ENCODE data around the gene SLC22A16. TPM values are rescaled to one million over a fixed set of nuclear protein-coding genes. Genes with fewer than 3 reads are reported as not detected.

Gene SLC22A16
- total RNA-seq, 4 donors from 2014 or later = not detected

- intact Hi-C loops (cut with DNase I; ENCODE audit: low total_unique reads) = no loop called here
- Histone ChIP-seq H3K9me3 (no peaks in the 10 kb centered on the region), H3K36me3 (no peaks in the 10 kb centered on the region), H3K27ac (no peak overlapping the region), H3K27me3 (no peaks in the 10 kb centered on the region), H3K4me1 (no peaks in the 10 kb centered on the region), H3K4me3 (no peak overlapping the region)
- TF ChIP-seq POLR2AphosphoS5 (IDR thresholded peaks at IDR 0.05) = no peak
- no peak for TF ChIP-seq CTCF (IDR thresholded peaks at IDR 0.05)
- TF ChIP-seq EP300 (IDR thresholded peaks at IDR 0.05; ENCODE audit: low read depth) = no peak
- no peak for TF ChIP-seq POLR2A (IDR thresholded peaks at IDR 0.05)
- 94 to 97% methylated on average over 3 of the region's 3 CpGs for WGBS, 2 donors (ENCODE audit: low coverage in 1 of 2)
- in situ Hi-C loops (cut with MboI; ENCODE audit: low pct_ligation_motif_present in 1 of 4, low pct_unique_long_range_greater_than_20kb in 1 of 4, low sequenced_read_pairs in 3 of 4) = no loop called here
- DNase-seq = no peak
These were observed 28.7 kb downstream of the SLC22A16 start for GRCh38 chr6:110447761-110448160.

- WGBS, 2 donors (ENCODE audit: low coverage in 1 of 2) = 73 to 74% methylated on average over 4 of the region's 4 CpGs
- H3K4me3 ChIP-seq = no peak overlapping the region
These were observed 30.0 kb downstream of the SLC22A16 start for GRCh38 chr6:110446405-110446804.

GRCh38 chr6:110440026-110440425 lies 36.4 kb downstream of the SLC22A16 start:
- 81 to 89% methylated on average over 3 to 4 of the region's 4 CpGs for WGBS, 2 donors (ENCODE audit: low coverage in 1 of 2)
- in situ Hi-C loops (cut with MboI; ENCODE audit: low pct_ligation_motif_present in 1 of 4, low pct_unique_long_range_greater_than_20kb in 1 of 4, low sequenced_read_pairs in 3 of 4) (no loop called here), intact Hi-C loops (cut with DNase I; ENCODE audit: low total_unique reads) (no loop called here)
- Histone ChIP-seq H3K4me3 (no peak overlapping the region), H3K27ac (no peak overlapping the region), H3K9me3 (no peaks in the 10 kb centered on the region), H3K36me3 (no peaks in the 10 kb centered on the region), H3K27me3 (no peaks in the 10 kb centered on the region), H3K4me1 (no peaks in the 10 kb centered on the region)
- DNase-seq = no peak
- no peak for TF ChIP-seq CTCF (IDR thresholded peaks at IDR 0.05)
- TF ChIP-seq POLR2A (IDR thresholded peaks at IDR 0.05) = no peak
- no peak for TF ChIP-seq POLR2AphosphoS5 (IDR thresholded peaks at IDR 0.05)
- TF ChIP-seq EP300 (IDR thresholded peaks at IDR 0.05; ENCODE audit: low read depth) = no peak

More at GRCh38 chr6:110446405-110446804, 30.0 kb downstream of the SLC22A16 start:
- Histone ChIP-seq H3K4me1 (no peaks in the 10 kb centered on the region), H3K27ac (no peak overlapping the region), H3K27me3 (no peaks in the 10 kb centered on the region), H3K9me3 (no peaks in the 10 kb centered on the region), H3K36me3 (no peaks in the 10 kb centered on the region)
- in situ Hi-C loops (cut with MboI; ENCODE audit: low pct_ligation_motif_present in 1 of 4, low pct_unique_long_range_greater_than_20kb in 1 of 4, low sequenced_read_pairs in 3 of 4) (no loop called here), intact Hi-C loops (cut with DNase I; ENCODE audit: low total_unique reads) (no loop called here)
- DNase-seq = no peak
- TF ChIP-seq POLR2AphosphoS5 (IDR thresholded peaks at IDR 0.05) (no peak), POLR2A (IDR thresholded peaks at IDR 0.05) (no peak), CTCF (IDR thresholded peaks at IDR 0.05) (no peak)

GRCh38 chr6:110439356-110439755 lies 37.1 kb downstream of the SLC22A16 start:
- TF ChIP-seq EP300 (IDR thresholded peaks at IDR 0.05; ENCODE audit: low read depth) (no peak), CTCF (IDR thresholded peaks at IDR 0.05) (no peak), POLR2AphosphoS5 (IDR thresholded peaks at IDR 0.05) (no peak), POLR2A (IDR thresholded peaks at IDR 0.05) (no peak)
- DNase-seq = no peak
- Histone ChIP-seq H3K36me3 (no peaks in the 10 kb centered on the region), H3K4me1 (no peaks in the 10 kb centered on the region), H3K27ac (no peak overlapping the region), H3K27me3 (no peaks in the 10 kb centered on the region), H3K4me3 (no peak overlapping the region), H3K9me3 (no peaks in the 10 kb centered on the region)
- intact Hi-C loops (cut with DNase I; ENCODE audit: low total_unique reads) = no loop called here
- 49 to 59% methylated on average over 5 of the region's 5 CpGs for WGBS, 2 donors (ENCODE audit: low coverage in 1 of 2)
- in situ Hi-C loops (cut with MboI; ENCODE audit: low pct_ligation_motif_present in 1 of 4, low pct_unique_long_range_greater_than_20kb in 1 of 4, low sequenced_read_pairs in 3 of 4) = no loop called here
